Osteocyte (in vitro differentiated cells): ENCODE measurements around the gene SF1. TPM values are rescaled to one million over a fixed set of nuclear protein-coding genes. Genes with fewer than 3 reads are reported as not detected.
A peak's percentile ranks its signal among the peaks of the same experiment; 100 is the strongest.

Source experiments
- DNase-seq: peaks from one replicate; pipeline ENCODE4 v3.0.0; 2021; ENCODE audit warnings: mixed read lengths; ENCODE audit not compliant: unreplicated experiment; ENCODE audit errors: extremely low spot score
- H3K27ac Mint-ChIP-seq: one replicate; pipeline ENCODE4 v1.8.0; 2021; ENCODE audit warnings: mild to moderate bottlenecking, mixed read lengths; ENCODE audit not compliant: unreplicated experiment
- H3K27me3 Mint-ChIP-seq: one replicate; pipeline ENCODE4 v1.8.0; 2021; ENCODE audit warnings: mixed read lengths; ENCODE audit not compliant: unreplicated experiment
- H3K36me3 Mint-ChIP-seq: one replicate; pipeline ENCODE4 v1.8.0; 2021; ENCODE audit warnings: mixed read lengths; ENCODE audit not compliant: unreplicated experiment
- H3K4me1 Mint-ChIP-seq: one replicate; pipeline ENCODE4 v1.8.0; 2021; ENCODE audit warnings: mixed read lengths; ENCODE audit not compliant: unreplicated experiment
- H3K4me3 Mint-ChIP-seq: one replicate; pipeline ENCODE4 v1.8.0; 2021; ENCODE audit warnings: mild to moderate bottlenecking, moderate library complexity, mixed read lengths; ENCODE audit not compliant: unreplicated experiment
- H3K9me3 Mint-ChIP-seq: one replicate; pipeline ENCODE4 v1.8.0; 2021; ENCODE audit warnings: mixed read lengths; ENCODE audit not compliant: unreplicated experiment
- total RNA-seq: library from RNA; stranded (reverse); gene quantifications from 2 replicates; pipeline ENCODE4 v1.2.1, GENCODE V29; 2021
- TF ChIP-seq, protein P1 (sequence below): fragments of 200-600 bp; sonication (generic); IDR thresholded peaks from 2 replicates; pipeline ENCODE4 v1.5.0; 2021; ENCODE audit warnings: antibody characterized with exemption, mild to moderate bottlenecking, moderate library complexity

SF1 gene
- total RNA-seq, 1 donor from 2014 or later = 290 TPM

GRCh38 chr11:64803158-64803845, 25.0 kb upstream of the SF1 start, which contains the start of gene MAP4K2:
Gene MAP4K2 (minus strand): TSS chr11:64803214. CDS start chr11:64803149, 65 bp downstream.
- no peaks in the 10 kb centered on the region for H3K9me3 Mint-ChIP-seq
- peaks cover 13% of the 10 kb centered on the region for H3K36me3 Mint-ChIP-seq
- peak within 1 kb of the TSS; percentile 82 for H3K4me3 Mint-ChIP-seq
- TF ChIP-seq, protein P1, sequence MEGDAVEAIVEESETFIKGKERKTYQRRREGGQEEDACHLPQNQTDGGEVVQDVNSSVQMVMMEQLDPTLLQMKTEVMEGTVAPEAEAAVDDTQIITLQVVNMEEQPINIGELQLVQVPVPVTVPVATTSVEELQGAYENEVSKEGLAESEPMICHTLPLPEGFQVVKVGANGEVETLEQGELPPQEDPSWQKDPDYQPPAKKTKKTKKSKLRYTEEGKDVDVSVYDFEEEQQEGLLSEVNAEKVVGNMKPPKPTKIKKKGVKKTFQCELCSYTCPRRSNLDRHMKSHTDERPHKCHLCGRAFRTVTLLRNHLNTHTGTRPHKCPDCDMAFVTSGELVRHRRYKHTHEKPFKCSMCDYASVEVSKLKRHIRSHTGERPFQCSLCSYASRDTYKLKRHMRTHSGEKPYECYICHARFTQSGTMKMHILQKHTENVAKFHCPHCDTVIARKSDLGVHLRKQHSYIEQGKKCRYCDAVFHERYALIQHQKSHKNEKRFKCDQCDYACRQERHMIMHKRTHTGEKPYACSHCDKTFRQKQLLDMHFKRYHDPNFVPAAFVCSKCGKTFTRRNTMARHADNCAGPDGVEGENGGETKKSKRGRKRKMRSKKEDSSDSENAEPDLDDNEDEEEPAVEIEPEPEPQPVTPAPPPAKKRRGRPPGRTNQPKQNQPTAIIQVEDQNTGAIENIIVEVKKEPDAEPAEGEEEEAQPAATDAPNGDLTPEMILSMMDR = peak; percentile 49
- peaks cover 19% of the 10 kb centered on the region for H3K4me1 Mint-ChIP-seq
- H3K27me3 Mint-ChIP-seq = no peaks in the 10 kb centered on the region
- H3K27ac Mint-ChIP-seq = peak within 1 kb of the TSS; percentile 98
- peak; percentile 95 for DNase-seq

DNA sequence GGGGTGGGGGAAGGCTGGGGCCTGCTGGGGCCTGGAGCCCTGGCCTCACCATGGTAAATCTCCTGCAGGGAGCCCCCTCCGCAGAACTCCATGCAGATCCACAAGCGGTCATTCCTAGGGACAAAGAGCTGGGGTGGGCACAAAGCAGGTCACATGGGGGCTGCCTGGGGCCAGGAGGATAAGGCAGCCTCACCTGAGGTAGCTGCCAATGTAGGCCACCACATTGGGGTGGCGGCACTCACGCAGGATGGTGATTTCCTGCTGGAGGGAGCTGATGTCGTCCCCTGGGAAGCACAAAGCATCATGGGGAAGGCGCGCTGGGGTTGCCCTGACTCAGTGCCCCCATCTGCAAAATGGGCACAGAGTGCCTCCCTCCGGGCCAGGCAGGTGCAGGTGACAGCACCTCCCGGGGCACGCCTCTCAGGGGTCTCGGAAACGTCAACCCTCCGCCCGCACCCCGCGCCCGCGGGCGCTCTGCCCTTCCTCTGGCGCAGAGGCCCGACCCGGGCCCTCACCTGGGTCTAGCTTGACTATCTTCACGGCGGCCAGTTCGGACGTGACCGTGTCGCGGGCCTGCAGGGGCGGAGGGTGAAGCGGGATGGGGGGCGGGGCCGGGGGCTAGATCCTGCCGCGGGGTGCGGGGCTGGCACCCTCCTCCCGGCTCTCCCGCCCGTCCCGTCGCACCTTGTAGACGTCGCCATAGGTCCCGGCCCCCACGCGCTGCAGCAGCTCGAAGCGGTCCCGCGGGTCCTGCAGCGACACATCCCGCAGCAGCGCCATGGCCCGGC, 24.2 kb upstream of the SF1 start:
- Mint-ChIP-seq H3K27ac (no peak overlapping the region), H3K27me3 (no peaks in the 10 kb centered on the region), H3K4me1 (peaks cover 19% of the 10 kb centered on the region), H3K9me3 (no peaks in the 10 kb centered on the region), H3K4me3 (peak overlapping the region; percentile 56), H3K36me3 (peaks cover 13% of the 10 kb centered on the region)
- DNase-seq = no peak
- TF ChIP-seq, protein P1 = no peak

DNA sequence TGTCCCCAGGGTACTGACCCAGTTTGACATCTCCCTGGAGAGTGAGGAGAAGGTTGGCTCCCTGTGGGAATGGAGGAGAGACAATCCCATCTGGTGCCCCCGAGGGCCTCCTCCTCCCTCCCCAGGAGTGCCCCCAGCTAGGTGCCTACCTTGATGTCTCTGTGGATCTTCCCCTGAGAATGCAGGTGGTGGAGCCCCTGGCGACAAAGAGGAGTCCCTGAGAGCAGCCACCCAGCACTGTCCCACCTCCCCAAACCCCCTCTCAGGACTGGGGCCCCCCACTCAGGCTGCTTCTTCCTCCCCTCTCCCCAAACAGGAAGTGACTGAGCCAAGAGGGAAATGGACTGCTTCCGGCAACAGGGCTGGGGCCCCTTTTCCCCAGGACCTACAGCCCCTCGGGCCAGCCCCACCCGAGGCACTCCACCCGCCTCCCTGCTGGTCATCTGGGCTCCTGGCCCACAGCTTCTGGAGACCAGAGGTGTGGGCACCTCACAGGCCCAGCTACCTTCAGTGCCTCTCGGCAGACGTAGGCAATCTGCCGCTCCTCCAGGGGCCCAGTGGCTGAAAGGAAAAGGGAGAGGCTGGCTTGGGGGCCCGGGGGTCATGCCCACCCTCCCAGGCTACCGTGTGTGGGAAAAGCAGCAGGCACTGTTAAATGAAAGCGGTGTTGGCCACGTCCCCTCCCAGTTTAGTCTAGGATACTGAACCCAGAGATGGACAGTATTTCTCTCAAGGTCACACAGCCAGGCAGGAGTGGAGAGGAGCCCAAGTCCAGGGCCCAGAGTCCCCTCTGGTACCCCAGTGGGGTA, 23.4 kb upstream of the SF1 start:
- TF ChIP-seq, protein P1 = no peak
- no peaks in the 10 kb centered on the region for H3K27me3 Mint-ChIP-seq
- peaks cover 11% of the 10 kb centered on the region for H3K36me3 Mint-ChIP-seq
- no peaks in the 10 kb centered on the region for H3K9me3 Mint-ChIP-seq
- H3K27ac Mint-ChIP-seq = peak overlapping the region; percentile 62
- DNase-seq = no peak
- H3K4me3 Mint-ChIP-seq = peak overlapping the region; percentile 56
- H3K4me1 Mint-ChIP-seq = peaks cover 19% of the 10 kb centered on the region

GRCh38 chr11:64801158-64801464, 22.8 kb upstream of the SF1 start:
- DNase-seq = no peak
- no peaks in the 10 kb centered on the region for H3K27me3 Mint-ChIP-seq
- TF ChIP-seq, protein P1 = no peak
- peaks cover 19% of the 10 kb centered on the region for H3K4me1 Mint-ChIP-seq
- H3K4me3 Mint-ChIP-seq = peak overlapping the region; percentile 56
- H3K9me3 Mint-ChIP-seq = no peaks in the 10 kb centered on the region
- H3K36me3 Mint-ChIP-seq = peaks cover 7% of the 10 kb centered on the region
- H3K27ac Mint-ChIP-seq = no peak overlapping the region
